ENCODE results near the gene MYBPHL.
"Not testable (repeated sequence)": the region's sequence is repeated elsewhere in the genome, so short reads cannot be mapped to it uniquely, and the experiment has no call there.

The MYBPHL gene, protein sequence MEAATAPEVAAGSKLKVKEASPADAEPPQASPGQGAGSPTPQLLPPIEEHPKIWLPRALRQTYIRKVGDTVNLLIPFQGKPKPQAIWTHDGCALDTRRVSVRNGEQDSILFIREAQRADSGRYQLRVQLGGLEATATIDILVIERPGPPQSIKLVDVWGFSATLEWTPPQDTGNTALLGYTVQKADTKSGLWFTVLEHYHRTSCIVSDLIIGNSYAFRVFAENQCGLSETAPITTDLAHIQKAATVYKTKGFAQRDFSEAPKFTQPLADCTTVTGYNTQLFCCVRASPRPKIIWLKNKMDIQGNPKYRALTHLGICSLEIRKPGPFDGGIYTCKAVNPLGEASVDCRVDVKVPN

DNA sequence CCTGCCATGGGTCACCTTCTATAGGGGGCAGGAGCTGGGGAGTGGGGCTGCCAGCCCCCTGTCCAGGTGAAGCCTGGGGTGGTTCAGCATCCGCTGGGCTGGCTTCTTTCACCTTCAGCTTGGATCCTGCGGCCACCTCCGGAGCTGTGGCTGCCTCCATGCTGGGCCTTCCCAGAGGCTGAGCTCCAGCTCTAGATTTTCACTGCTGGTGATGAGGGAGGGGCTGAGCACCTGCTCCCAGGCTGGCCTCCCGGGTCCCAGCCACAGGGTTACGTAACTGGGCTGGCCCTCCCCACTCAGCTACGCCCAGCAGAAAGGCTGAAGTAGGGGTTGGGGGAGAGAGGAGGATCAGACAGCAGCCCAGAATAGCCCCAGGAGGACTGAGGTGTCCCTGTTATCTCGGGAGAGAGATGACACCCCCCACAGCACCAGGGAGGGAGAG lies at the start of gene MYBPHL:
TSS of gene MYBPHL (minus strand) at position 180 of the 442 bp plus-strand sequence. CDS start at position 160, 20 bp downstream.
- DNase-seq = no peak

DNA sequence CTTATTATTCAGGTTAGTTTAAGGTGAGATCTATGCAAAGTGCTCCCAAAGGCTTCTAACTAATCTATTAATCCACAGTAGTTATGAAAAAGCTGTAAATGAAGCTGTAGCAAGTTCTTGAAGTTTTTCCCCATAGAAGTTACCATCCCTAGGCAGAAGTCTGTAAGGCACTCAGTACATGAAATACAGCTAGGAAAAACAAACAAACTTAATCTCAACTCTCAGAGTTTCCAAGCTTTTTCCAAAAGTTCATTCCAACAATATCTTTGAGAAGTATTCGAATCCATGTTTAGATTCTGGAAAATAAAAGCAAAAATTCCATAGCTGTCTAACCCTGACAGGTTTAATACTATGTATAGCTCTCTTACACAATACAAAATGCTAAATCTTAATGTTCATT lies 49.7 kb upstream of the MYBPHL start:
- no peak for DNase-seq

DNA sequence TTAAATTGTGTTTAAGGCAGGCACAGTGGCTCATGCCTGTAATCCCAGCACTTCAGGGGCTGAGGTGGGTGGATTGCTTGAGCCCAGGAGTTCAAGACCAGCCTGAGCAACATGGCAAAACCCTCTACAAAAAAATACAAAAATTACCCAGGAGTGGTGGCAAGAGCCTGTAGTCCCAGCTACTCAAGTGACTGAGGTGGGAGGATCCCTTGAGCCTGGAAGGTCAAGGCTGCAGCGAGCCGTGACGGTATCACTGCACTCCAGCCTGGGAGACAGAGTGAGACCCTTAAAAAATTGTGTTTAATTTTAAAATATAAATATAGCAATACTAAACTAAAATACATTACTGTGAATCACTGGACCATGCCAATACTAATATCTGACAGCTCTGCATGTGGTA lies 48.1 kb upstream of the MYBPHL start:
- no peak for DNase-seq

DNA sequence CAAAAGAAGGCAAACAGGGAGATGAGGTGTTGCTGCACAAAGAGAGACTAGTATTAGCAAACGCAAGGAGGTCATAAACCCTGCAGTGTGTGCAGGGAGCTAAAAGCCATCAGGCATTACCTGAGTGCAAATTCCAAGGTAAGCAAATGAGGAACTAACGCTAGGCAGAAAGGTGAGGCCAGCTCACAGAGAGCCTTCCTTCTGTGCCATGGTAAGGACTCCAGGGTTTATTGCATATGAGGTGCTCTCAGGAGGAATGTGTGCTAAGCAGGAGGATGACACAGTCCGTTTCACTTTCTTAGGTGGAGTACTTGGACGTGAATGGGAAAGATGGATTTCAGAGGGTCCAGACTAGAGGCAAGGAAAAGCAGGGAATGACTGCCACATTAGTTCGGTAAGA lies 44.6 kb upstream of the MYBPHL start:
- no peak for DNase-seq

DNA sequence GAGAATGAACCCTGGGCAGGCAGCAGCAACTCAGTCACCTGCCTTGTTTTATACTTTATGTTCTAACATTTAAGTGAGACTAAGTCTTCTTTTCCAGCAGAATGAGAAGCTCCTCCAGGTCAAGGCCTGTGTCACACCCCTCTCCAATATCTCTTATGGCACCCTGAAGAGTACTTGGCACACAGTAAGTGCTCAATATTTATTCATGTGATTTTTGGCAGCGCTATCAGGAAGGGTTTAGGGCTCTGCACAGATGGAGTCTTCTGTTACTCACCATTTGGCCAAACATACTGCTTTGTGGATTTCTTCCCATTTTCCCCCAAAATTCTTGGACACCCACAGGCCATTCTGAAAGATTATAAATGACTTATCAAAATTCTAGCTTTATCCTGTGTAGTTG lies 43.8 kb upstream of the MYBPHL start:
- no peak for DNase-seq

DNA sequence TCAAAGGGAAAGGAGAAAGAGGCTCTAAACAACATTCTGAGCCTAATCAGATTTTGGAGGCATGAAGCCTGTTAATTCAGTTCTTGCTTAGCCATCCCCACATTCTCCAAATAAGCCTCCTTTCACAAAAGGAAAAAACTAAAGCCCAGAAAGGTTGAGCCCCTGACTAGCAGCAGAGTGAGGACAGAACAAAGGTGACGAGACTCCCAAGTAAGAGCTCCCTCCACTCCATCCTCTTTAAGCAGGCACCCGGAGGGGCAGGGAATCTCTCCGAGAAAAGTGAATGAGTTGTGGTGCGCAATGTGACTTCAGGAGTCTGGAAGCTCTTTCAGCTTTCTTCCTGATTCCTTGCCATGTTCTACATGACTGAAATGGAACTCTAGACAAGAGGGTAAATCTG lies 43.4 kb upstream of the MYBPHL start:
- DNase-seq = no peak

DNA sequence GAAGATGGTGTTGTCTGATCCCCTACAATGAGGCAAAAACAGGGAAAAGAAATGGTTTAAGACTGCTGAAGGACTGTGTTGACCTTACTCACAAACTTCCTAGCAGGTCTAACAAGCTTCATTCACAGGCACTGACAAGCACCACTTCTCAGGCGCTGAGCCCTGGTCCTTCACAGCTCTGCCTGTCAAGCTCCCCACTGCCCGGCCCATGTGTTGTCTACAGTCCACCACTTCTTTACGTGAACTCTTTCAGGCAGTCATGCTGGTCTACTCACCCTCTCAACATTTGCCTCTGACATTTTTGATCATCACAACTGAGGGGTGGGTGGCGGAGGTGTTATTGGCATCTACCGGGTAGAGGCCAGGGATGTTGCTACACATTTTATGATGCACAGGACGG lies 40.7 kb upstream of the MYBPHL start:
- DNase-seq = no peak

DNA sequence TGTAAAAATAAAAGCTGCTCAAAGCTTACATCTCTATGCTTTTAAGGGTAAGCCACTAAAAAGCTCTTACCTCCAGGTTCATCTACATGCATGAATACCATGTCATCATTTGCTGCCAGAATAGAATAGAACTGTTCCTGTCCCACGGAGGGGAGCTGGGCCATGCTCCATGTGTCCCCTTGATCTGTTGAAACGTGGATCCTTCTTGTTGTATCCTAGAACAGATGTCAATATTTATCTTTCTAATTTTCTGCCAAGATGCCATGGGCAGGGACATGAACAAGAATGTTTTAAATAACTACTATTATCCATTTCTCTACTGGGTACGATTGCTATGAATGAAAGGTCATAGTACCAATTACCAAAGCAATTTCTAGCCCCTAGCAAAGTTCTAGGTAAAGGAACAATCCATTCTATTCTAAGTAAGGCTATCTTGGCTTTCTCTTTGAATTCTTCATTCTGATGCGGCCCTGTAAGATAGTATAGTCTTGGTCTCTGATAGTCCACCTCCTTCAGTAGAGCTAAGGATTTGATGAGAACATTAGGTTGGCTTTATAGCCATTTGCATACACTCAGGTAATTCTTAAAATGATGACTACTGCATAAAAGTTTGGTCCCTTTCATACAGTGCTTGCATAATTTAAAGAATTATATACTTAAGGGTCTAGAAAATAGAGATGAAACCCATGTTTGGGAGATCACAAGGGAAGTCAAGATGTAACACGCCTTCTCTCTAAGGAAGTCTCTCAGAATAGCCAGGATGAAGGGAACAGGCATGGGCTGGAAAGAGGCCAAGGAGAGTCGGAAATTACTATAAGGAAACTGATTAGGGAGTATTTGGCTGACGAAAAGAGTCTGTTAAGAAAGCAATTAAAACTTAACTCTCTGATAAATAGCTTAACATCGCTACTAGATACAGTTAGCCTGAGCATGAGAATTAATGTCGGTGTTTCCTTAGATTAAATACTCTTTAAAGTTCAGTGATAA lies 35.4 kb upstream of the MYBPHL start:
- no peak for DNase-seq

DNA sequence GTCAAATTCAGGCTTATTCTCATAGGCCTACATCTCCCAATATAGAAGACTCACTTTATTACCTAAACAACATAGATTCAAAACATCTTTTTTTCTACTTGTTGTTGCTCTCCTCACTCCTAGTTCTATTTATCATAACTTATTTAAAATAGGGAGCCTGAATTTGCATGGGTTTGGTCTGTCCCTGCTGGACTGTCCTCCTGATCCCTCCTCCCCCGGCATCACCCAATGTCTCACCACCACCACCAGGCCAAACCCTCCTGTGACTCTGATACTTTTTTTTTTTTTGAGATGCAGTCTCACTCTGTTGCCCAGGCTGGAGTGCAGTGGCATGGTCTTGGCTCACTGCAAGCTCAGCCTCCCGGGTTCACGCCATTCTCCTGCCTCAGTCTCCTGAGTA lies 31.8 kb upstream of the MYBPHL start:
- no peak for DNase-seq

DNA sequence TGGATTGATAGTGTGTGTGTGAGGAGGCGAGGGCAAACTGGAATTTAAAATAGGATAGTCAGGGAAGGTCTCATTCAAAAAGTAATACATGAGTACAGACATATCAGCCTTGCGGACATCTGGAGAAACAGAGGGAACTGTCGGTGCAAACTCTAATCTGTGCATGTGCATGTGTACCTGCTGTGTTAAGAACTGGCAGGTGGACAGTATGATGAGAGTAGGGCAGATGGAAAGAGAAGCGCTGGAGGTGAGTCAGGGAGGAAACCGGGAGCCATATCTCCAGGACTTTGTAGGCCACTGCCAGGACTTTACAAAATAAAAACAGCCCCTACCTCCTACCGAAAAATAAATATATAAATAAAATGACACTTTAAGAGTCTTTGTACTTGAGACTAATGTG lies 31.3 kb upstream of the MYBPHL start:
- DNase-seq = no peak

DNA sequence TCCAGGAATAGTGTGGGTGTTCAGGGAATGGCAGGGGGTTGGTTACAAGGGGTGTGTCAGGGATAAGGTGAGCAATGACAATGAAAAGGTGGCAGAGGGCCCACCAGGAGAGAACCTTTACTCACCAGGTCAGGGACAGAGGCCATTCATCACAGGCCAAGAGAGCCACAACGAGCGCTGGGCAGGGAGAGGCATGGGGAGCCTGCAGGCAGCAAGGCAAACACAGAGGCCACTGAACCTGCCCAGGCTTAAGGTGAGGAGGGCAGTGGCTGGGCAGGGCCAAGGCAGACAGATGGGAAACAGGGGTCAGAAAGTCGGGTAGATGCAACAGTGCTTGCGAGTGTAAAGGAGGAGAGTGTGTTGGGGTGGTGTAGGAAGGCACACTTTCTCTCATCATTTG lies 28.3 kb upstream of the MYBPHL start:
- DNase-seq = no peak

DNA sequence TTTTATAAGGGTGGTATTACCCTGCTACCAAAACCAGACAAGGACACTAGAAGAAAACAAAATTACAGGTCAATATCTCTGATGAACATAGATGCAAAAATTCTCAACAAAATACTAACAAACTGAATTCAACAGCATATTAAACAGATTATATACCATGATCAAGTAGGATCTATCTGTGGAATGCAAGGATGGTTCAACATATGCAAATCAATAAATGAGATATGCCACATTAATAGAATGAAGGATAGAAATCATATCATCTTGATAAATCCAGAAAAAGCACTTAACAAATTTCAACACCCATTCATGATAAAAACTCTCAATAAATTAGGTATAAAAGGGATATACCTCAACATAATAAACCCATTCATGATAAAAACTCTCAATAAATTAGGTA lies 24.3 kb upstream of the MYBPHL start:
- no peak for DNase-seq

DNA sequence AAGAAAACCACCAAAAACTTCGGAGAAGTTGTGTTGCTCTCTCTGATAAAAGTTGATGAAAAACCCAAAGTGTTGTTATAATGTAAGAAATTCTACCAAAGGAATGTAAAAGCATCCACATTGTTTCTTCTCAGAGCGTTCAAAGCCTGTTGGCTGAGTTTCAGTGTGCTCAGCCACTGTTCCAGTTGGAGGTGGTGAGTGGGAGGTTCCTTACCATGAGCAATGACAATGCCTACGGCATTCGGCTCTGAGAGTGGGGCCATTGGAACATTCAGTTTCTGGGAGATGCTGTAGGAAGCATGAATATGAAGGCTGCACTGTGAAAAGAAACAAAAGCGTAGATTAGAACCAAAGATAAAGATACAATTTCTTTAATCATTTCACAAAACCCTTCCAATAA lies 20.5 kb upstream of the MYBPHL start:
- no peak for DNase-seq

DNA sequence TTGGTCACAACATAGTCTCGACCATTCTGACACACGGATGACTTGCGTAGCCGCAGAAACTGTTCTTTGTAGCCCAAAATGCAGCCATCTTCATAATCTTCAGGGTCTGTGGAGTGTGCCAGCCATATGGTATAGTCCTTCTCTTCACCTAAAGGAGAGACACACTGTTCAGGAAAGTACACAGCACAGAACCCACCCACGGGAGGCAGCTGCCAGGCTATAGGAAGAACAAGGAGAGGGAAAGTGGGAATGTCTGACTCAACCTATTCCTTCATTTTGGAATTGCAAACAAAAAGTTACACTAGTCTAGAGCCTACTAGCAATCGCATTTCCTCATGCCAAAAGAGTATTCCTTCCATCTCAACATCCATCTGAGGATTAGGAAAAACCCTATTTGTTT lies 16.2 kb upstream of the MYBPHL start:
- no peak for DNase-seq

DNA sequence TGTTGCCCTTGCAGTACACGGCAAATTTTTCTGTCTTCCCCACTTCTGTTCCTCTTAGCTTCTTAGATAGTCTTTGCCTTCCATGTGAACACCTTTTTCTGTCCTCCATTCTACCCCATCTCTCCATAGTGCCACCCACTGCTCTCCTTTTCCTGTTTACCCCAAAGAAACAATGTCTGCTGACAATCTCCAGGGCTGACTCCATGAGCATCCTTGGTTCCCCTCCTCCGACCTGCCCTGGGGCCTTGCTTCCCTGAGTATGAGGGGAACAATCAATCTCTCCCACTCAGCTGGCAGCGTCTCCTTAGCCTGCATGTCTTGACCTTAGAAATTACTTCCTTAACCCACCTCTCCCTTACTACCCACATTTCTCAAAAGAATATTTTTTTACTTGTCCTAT lies 12.3 kb upstream of the MYBPHL start:
- no peak for DNase-seq

DNA sequence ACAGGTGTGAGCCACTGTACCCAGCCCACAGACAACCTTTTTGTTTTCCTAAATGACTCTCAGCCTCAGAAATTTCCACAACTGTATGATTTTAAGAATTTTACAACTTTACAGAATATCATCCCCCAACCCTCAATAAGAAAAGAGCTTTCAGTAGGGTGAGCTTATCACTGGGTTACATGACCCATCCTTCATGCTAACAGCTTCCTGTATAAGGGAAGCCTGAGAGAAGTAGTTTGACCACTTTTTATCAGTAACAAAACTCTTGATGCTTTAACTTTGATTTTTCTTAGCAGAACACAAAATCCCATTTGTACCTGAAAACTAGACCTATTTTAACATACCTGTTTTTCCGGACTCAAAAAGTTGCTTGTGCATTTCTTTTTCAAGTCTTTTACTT lies 9.7 kb upstream of the MYBPHL start:
- DNase-seq = no peak

DNA sequence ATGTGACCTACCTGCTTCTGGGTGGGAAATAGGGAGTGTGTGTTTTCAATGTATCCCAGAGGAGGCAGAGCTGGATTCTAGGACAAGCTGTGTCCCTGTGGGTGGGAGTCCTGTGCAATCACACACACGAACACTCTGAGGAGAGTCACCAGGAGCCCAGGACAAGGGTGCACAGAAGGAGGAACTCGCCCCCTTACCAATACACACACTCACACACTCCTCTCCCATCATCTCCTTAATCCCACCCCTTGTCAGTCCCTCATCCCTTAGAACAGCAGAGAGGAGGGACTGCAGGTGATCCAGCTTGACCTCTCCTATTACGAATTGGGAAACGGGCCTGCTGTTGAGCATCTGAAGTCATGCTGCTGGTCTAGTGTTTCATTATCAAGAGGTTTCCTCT lies 8.5 kb upstream of the MYBPHL start:
- DNase-seq = no peak

DNA sequence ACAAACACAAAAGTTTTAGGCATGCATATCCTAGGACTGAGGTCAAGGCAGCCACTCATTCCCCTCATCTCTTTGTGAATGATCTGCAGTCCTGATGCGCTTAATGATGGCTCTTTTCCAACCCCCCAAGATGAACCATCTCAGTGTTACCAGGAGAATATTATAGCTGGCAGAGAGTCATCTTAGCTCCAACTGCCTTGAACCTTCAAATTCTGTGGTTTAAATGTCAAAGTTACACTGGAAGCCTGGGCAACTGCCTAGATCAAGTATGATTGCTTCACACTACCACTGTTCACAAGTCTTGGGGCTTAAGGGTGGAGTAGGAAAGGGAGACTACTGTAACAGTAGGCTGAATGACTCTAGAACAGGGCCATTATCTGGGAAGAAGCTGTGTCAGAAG lies 8.0 kb upstream of the MYBPHL start:
- DNase-seq = no peak

DNA sequence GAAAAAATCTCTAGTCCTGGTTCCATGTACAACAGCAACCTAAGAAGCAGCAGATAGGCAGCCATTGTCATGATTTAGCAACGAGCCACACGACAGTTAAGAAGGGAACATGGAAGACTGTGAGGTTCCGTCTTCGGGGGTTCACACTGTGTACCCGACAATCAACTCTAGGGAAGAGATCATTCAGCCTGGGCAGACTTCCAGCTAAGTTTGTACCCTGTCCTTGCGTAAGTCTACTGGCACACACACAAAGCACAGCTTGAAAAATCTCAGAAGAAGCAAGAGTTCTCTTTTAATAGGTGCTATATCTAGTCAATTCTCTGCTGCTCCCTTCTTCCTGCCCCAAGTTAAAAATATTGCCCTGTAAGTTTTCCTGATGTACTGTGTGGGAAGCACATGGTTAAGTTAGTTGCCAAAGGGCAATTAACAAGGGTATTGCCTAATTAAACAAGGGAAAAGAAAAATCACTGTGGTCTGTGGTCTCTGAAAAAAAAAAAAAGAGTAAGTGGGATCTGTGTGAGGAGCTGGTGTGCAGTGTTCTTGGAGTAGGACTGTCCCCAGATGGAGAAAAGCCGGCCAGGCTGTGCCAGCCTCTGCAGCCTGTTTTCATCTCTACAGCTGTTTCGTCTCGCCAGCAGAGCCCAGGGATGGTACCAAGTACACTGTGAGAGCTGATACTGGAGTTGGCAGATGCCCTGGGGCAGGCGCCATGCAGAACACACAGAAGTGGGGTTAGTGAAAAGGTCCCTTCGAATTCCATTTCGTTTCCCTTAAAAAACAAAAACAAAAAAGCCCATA lies 6.4 kb upstream of the MYBPHL start:
- no peak for DNase-seq

DNA sequence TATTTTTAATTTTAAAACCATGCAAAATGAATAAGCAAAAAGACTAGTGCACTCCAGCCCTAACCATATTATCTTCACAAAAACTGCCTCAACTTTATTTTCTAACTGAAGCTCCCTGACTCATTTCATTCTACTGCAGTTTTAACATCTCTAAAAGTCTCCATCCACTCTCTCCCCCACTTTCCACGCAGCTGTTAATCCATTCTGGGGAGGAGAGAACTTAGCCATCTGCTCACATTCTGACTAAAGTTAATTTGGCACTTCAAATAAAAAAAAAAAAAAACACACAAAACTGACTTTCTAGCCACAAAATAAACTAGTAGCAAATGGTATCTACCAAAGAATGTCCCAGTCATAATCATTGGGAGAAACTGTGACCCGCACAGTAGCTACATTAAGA lies 5.4 kb upstream of the MYBPHL start:
- DNase-seq = no peak

DNA sequence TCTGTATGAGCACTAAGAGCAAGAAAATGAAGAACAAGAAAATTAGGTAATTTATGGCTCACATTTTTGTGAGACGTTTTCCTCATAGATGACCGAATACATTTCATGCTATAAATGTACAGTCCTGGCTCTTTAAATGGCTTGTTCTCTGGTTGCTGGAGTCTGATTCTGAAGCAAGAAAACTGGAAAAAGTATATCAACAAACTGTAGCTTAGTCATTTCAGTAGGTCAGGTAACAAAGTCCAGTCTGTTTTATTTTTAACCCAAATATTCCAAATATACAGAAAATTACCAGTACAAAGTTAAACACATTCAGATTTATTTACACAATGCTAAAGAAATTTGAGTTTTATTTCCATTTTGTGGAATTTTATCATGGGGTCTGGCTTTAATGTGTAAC lies 2.5 kb upstream of the MYBPHL start:
- DNase-seq = no peak

DNA sequence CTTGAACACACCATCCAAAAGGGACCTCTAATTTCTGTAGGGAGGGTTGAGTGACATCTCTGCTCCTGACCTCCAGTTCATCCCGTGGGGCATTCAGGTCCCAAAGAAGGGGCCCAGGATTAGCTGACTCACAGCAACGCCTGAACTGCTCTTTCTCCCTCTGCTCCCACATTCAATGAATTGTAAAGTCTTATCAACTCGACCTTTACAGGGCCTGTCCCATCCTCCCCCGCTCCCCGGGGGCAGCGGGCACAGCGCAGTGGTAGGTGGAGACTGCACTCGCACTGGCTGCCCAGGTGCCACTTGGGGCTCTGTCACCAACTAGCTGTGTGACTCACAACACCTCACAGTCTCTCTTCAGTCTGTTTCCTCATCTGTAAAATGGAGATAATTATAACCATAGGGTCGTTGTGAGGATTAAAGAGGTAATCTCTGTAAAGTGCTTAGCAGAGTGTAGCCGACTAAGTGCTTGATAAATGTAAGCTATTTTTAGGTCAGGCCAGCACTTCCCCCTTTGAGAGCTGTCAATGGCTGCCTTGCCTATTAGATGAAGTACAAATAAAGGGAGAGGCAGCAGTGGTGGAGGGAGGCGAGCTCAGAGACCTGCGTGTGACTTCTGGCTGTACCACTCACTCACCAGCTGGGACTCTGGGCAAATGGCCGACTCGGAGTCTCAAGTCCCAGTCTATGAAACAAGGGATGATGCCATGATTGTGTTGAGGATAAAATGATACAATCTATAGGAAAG lies 637 bp upstream of the MYBPHL start:
- DNase-seq = no peak

DNA sequence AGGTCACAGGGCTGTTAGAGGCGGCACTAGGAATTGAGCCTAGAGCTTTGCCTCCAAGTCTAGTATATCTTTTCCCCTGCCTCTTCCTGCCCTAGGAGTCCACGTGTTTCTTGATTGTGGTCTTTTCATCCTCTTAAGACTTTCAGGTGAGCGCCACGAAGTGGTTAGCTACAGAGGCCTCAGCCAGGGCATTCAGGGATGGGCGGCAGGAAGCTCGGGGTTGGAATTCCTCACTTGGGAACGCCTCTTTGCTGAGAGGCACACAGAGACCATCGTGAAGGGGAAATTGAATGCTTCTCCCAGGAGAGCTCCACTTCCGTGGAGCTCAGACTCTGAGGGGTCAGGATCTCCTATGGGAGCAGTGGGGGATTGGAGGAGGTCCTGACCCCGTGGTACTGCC lies 820 bp downstream of the MYBPHL start:
- DNase-seq = not testable (repeated sequence)

All from CD4-positive, alpha-beta T cell treated with Interleukin-21 for 1 hour (primary cell).